ENCODE data around the gene GPR160. TPM values are rescaled to one million over a fixed set of nuclear protein-coding genes. Genes with fewer than 3 reads are reported as not detected.
A peak's percentile ranks its signal among the peaks of the same experiment; 100 is the strongest.

The GPR160 gene
- total and polyA plus RNA-seq, 2 of the 13 experiments (the other 11 are each of a cell fraction or from before 2014, with no cell fraction given) = 12.1 to 23.2 TPM

GRCh38 chr3:170037463-170038433, at the start of gene GPR160 (continued):
- TF ChIP-seq, protein P1, sequence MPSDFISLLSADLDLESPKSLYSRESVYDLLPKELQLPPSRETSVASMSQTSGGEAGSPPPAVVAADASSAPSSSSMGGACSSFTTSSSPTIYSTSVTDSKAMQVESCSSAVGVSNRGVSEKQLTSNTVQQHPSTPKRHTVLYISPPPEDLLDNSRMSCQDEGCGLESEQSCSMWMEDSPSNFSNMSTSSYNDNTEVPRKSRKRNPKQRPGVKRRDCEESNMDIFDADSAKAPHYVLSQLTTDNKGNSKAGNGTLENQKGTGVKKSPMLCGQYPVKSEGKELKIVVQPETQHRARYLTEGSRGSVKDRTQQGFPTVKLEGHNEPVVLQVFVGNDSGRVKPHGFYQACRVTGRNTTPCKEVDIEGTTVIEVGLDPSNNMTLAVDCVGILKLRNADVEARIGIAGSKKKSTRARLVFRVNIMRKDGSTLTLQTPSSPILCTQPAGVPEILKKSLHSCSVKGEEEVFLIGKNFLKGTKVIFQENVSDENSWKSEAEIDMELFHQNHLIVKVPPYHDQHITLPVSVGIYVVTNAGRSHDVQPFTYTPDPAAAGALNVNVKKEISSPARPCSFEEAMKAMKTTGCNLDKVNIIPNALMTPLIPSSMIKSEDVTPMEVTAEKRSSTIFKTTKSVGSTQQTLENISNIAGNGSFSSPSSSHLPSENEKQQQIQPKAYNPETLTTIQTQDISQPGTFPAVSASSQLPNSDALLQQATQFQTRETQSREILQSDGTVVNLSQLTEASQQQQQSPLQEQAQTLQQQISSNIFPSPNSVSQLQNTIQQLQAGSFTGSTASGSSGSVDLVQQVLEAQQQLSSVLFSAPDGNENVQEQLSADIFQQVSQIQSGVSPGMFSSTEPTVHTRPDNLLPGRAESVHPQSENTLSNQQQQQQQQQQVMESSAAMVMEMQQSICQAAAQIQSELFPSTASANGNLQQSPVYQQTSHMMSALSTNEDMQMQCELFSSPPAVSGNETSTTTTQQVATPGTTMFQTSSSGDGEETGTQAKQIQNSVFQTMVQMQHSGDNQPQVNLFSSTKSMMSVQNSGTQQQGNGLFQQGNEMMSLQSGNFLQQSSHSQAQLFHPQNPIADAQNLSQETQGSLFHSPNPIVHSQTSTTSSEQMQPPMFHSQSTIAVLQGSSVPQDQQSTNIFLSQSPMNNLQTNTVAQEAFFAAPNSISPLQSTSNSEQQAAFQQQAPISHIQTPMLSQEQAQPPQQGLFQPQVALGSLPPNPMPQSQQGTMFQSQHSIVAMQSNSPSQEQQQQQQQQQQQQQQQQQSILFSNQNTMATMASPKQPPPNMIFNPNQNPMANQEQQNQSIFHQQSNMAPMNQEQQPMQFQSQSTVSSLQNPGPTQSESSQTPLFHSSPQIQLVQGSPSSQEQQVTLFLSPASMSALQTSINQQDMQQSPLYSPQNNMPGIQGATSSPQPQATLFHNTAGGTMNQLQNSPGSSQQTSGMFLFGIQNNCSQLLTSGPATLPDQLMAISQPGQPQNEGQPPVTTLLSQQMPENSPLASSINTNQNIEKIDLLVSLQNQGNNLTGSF (CRISPR knock-in tag; IDR thresholded peaks at IDR 0.05) = no peak
- TF ChIP-seq ZNF691 (CRISPR knock-in tag; IDR thresholded peaks at IDR 0.05; ENCODE audit: borderline replicate concordance, low read depth) (peak; percentile 71; the same call in 1 of the 2 replicates), TFE3 (CRISPR knock-in tag; IDR thresholded peaks at IDR 0.05) (0 out of 2 replicates have a peak, but pooled peaks have one; percentile 16), ZNF784 (CRISPR knock-in tag; IDR thresholded peaks at IDR 0.05; ENCODE audit: borderline replicate concordance) (0 out of 2 replicates have a peak, but pooled peaks have one; percentile 46), ZNF160 (CRISPR knock-in tag; IDR thresholded peaks at IDR 0.05) (peak; percentile 36; the same call in 1 of the 2 replicates), MEIS1 (CRISPR knock-in tag; IDR thresholded peaks at IDR 0.05; ENCODE audit: borderline replicate concordance) (0 out of 2 replicates have a peak, but pooled peaks have one; percentile 46), ZBTB7B (CRISPR knock-in tag; IDR thresholded peaks at IDR 0.05) (peak; percentile 90), SALL1 (CRISPR knock-in tag; IDR thresholded peaks at IDR 0.05) (peak; percentile 90), CHD2 (IDR thresholded peaks at IDR 0.05; ENCODE audit: low read depth, low read length) (no peak), SIX1 (CRISPR knock-in tag; IDR thresholded peaks at IDR 0.05; ENCODE audit: borderline replicate concordance) (no peak), ZBTB7A (CRISPR knock-in tag; IDR thresholded peaks at IDR 0.05) (peak; percentile 38; the same call in 1 of the 2 replicates), ZMYM4 (CRISPR knock-in tag; IDR thresholded peaks at IDR 0.05) (peak; percentile 86), MYPOP (CRISPR knock-in tag; IDR thresholded peaks at IDR 0.05) (peak; percentile 80), CAMTA2 (CRISPR knock-in tag; IDR thresholded peaks at IDR 0.05; ENCODE audit: borderline replicate concordance) (0 out of 2 replicates have a peak, but pooled peaks have one; percentile 27), ZNF547 (CRISPR knock-in tag; IDR thresholded peaks at IDR 0.05) (peak; percentile 79)
